ENCODE results near the gene GRIA4.

GRIA4 gene

DNA sequence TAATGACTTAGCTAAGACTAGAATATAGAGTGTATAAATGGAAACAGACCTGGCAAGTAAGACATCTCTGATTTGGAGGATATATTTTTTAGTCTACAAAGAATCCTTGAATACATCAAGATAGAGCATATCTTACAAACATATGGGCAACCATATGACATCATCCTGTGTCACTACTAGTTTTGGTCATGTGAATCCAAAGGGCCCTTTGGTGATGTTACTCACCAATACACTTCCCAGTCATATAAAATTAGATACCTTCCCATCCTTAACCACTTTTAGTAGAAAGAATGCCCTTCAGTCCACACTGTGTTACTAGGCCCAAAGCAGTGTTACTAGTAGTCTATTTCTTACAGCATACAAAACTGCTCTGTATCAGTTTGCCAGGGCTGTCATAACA lies 31.6 kb downstream of the GRIA4 start:
- Histone ChIP-seq H3K36me3 (ENCODE audit: control insufficient read depth, low read depth, low read length) (no peaks in the 10 kb centered on the region), H3K27ac (ENCODE audit: low read length) (no peak overlapping the region), H3K9ac (ENCODE audit: low read length) (no peak overlapping the region), H3K27me3 (ENCODE audit: control insufficient read depth, insufficient read depth, low read length) (no peaks in the 10 kb centered on the region), H3K9me3 (ENCODE audit: control insufficient read depth, low read depth, low read length) (no peaks in the 10 kb centered on the region), H3K4me3 (ENCODE audit: low read length) (no peak overlapping the region), H3K4me1 (ENCODE audit: control insufficient read depth, low read depth, low read length) (no peaks in the 10 kb centered on the region)

DNA sequence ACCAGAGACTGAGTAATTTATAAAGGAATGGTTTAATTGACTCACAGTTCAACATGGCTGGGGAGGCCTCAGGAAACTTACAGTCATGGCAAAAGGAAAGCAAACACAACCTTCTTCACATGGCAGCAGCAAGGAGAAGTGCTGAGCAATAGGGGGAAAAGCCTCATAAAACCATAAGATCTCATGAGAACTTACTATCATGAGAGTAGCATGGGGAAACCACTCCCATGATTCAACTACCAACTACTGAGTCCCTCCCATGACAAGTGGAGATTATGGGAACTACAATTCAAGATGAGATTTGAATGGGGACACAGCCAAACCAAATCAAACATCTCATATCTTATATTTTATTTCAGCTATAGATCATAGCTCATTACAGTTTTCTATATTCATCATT lies 33.0 kb downstream of the GRIA4 start:
- Histone ChIP-seq H3K4me1 (ENCODE audit: control insufficient read depth, low read depth, low read length) (no peaks in the 10 kb centered on the region), H3K4me3 (ENCODE audit: low read length) (no peak overlapping the region), H3K27ac (ENCODE audit: low read length) (no peak overlapping the region), H3K9ac (ENCODE audit: low read length) (no peak overlapping the region), H3K9me3 (ENCODE audit: control insufficient read depth, low read depth, low read length) (no peaks in the 10 kb centered on the region), H3K27me3 (ENCODE audit: control insufficient read depth, insufficient read depth, low read length) (no peaks in the 10 kb centered on the region), H3K36me3 (ENCODE audit: control insufficient read depth, low read depth, low read length) (no peaks in the 10 kb centered on the region)

DNA sequence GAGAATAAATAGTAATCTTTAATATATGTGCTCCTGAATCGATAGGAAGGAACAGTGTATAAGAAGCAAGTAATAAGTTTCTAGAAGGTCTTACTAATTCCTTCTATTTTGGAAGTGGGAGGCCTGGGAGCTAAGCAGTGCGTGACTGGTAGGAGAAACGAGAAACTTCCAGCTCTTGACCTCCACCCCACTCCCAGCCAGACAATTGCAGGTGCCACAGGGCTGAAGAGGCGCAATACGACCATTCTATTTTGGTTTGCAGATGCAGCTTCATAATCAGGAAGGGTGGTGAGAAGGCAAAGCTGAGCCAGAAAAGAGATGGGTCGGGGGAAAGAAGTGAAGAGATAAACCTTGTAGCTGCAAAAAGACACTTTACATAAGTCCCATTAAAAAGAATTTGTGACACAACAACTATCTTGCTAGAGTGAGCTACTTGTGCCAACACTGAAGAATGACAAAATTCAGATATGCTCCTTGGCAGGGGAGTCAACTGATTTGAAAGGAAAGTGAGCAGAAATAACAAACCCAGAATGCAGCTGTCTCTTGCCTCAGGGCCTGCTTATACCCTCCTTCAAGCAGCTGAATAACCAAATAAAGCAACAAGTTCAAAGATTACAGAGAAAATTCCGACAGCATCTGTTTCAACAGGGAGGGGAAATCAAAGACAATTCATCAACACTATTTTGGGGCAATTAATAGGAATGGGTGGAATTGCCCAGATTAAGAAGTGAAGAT lies 35.1 kb downstream of the GRIA4 start:
- no peak overlapping the region for H3K9ac ChIP-seq (ENCODE audit: low read length)

DNA sequence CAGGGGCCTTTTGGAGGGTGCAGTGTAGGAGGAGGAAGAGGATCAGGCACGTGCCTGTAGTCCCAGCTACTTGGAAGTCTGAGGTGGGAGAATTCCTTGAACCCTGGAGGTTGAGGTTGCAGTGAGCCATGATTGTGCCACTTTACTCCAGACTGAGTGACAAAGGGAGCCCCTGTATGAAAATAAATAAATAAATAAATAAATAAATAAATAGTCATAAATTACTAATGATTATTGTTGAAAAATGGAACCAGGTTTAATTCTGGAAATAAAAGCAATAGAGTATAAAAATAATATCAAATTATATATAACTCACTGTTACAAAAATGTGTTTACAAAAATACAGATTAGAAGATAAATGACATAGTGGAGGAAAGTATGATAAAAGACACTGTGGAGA lies 37.9 kb downstream of the GRIA4 start:
- Histone ChIP-seq H3K36me3 (ENCODE audit: control insufficient read depth, low read depth, low read length) (no peaks in the 10 kb centered on the region), H3K9me3 (ENCODE audit: control insufficient read depth, low read depth, low read length) (no peaks in the 10 kb centered on the region), H3K27ac (ENCODE audit: low read length) (no peak overlapping the region), H3K9ac (ENCODE audit: low read length) (no peak overlapping the region), H3K4me3 (ENCODE audit: low read length) (no peak overlapping the region), H3K4me1 (ENCODE audit: control insufficient read depth, low read depth, low read length) (no peaks in the 10 kb centered on the region), H3K27me3 (ENCODE audit: control insufficient read depth, insufficient read depth, low read length) (no peaks in the 10 kb centered on the region)

More for the DNA sequence above, 35.1 kb downstream of the GRIA4 start:
- Histone ChIP-seq H3K4me3 (ENCODE audit: low read length) (no peak overlapping the region), H3K4me1 (ENCODE audit: control insufficient read depth, low read depth, low read length) (no peaks in the 10 kb centered on the region), H3K36me3 (ENCODE audit: control insufficient read depth, low read depth, low read length) (no peaks in the 10 kb centered on the region), H3K27me3 (ENCODE audit: control insufficient read depth, insufficient read depth, low read length) (no peaks in the 10 kb centered on the region), H3K27ac (ENCODE audit: low read length) (no peak overlapping the region), H3K9me3 (ENCODE audit: control insufficient read depth, low read depth, low read length) (no peaks in the 10 kb centered on the region)

DNA sequence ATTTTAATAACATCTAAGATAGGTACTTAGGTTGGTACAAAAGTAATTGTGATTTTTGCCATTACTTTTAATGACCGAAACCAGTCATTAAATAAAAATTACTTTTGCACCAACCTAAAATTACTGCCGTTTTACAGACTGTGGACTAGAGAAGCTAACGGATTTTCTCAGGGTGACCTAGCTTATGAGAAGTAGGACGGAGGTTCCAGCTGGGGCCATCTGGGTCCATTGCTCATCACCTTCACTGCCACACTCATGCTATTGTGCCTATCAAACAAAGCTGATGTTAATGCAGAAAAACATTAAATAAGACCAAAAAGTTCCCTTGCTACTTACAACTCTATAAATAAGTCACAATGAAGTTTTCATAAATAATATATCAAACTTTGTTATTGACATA lies 38.9 kb downstream of the GRIA4 start:
- H3K9me3 ChIP-seq (ENCODE audit: control insufficient read depth, low read depth, low read length) = no peaks in the 10 kb centered on the region
- no peak overlapping the region for H3K4me3 ChIP-seq (ENCODE audit: low read length)
- no peak overlapping the region for H3K27ac ChIP-seq (ENCODE audit: low read length)
- H3K4me1 ChIP-seq (ENCODE audit: control insufficient read depth, low read depth, low read length) = no peaks in the 10 kb centered on the region
- no peak overlapping the region for H3K9ac ChIP-seq (ENCODE audit: low read length)
- H3K36me3 ChIP-seq (ENCODE audit: control insufficient read depth, low read depth, low read length) = no peaks in the 10 kb centered on the region
- H3K27me3 ChIP-seq (ENCODE audit: control insufficient read depth, insufficient read depth, low read length) = no peaks in the 10 kb centered on the region

DNA sequence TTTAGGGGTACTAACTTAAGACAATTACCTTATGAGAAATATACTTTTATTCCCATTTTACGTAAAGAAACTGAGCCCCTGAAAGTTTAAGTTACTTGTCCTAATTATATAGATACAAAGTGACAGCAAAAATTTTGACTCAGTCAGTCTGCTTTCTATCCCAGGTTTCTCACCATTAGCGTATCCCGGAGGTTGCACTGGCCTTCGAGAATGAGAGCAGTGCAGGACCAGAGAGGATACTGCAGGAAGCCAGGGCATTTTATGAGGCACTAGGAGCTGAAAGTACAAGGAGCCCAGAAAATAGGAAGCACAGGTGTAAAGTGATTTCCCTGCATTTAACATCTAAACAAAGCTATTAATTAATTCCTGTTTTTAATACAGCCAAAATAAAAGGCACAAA lies 55.4 kb downstream of the GRIA4 start:
- Histone ChIP-seq H3K9me3 (ENCODE audit: control insufficient read depth, low read depth, low read length) (no peaks in the 10 kb centered on the region), H3K9ac (ENCODE audit: low read length) (no peak overlapping the region), H3K27me3 (ENCODE audit: control insufficient read depth, insufficient read depth, low read length) (no peaks in the 10 kb centered on the region), H3K36me3 (ENCODE audit: control insufficient read depth, low read depth, low read length) (no peaks in the 10 kb centered on the region), H3K27ac (ENCODE audit: low read length) (no peak overlapping the region), H3K4me3 (ENCODE audit: low read length) (no peak overlapping the region), H3K4me1 (ENCODE audit: control insufficient read depth, low read depth, low read length) (no peaks in the 10 kb centered on the region)

DNA sequence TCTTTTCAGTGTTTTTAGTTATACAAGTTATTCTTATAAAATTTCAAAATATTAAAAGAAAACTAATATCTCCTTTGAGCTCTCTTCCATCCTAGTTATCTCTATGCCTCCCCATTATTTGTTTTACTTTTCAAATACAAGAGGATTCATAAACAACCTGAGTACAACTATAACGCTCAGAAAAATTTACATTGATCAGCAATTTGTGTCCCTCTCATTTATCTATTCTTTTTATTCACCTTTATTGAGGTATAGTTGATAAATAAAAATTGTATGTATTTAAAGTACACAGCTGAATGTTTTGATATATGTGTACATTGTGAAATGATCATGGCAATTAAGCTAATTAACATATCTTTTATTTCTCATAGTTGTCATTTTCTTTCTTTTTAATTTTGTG lies 57.6 kb downstream of the GRIA4 start:
- Histone ChIP-seq H3K9me3 (ENCODE audit: control insufficient read depth, low read depth, low read length) (no peaks in the 10 kb centered on the region), H3K27me3 (ENCODE audit: control insufficient read depth, insufficient read depth, low read length) (no peaks in the 10 kb centered on the region), H3K9ac (ENCODE audit: low read length) (no peak overlapping the region), H3K27ac (ENCODE audit: low read length) (no peak overlapping the region), H3K4me3 (ENCODE audit: low read length) (no peak overlapping the region), H3K36me3 (ENCODE audit: control insufficient read depth, low read depth, low read length) (no peaks in the 10 kb centered on the region), H3K4me1 (ENCODE audit: control insufficient read depth, low read depth, low read length) (no peaks in the 10 kb centered on the region)

DNA sequence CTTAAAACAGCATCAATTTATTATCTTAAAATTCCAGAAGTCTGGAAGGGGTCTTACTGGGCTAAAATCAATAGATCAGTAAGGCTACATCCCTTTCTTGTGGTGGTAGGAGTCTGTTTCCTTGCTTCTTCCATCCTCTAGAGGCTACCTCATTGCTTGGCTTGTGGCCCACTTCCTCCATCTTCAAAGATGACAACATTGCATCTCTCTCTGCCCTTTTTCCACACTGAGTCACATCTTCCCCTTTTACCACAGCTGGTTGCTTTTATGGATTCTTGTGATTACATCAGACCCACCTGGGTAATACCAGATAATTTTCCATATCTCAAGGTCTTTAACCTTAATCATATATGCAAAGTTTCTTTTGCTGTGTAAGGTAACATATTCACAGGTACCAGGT lies 60.9 kb downstream of the GRIA4 start:
- Histone ChIP-seq H3K27me3 (ENCODE audit: control insufficient read depth, insufficient read depth, low read length) (no peaks in the 10 kb centered on the region), H3K36me3 (ENCODE audit: control insufficient read depth, low read depth, low read length) (no peaks in the 10 kb centered on the region), H3K9ac (ENCODE audit: low read length) (no peak overlapping the region), H3K27ac (ENCODE audit: low read length) (no peak overlapping the region), H3K4me1 (ENCODE audit: control insufficient read depth, low read depth, low read length) (no peaks in the 10 kb centered on the region), H3K4me3 (ENCODE audit: low read length) (no peak overlapping the region), H3K9me3 (ENCODE audit: control insufficient read depth, low read depth, low read length) (no peaks in the 10 kb centered on the region)

DNA sequence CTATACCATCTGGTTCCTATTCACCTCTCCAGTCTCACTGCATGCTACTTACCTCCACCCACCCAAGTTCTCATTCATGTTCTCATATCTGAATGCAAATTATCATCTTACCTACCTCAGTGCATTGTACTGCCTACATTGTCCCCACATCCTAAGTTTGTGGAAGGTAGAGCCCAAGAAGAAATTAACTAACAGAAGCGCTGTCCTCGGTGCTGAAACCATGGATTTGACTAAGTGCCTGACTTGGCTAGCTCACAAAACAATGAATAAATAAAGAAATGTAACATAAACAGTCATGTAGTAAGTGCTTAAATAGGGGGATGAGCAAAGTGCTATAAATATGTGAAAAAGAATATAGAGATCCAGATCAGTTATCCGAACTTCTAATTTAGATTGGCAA lies 63.2 kb downstream of the GRIA4 start:
- H3K27me3 ChIP-seq (ENCODE audit: control insufficient read depth, insufficient read depth, low read length) = no peaks in the 10 kb centered on the region
- no peaks in the 10 kb centered on the region for H3K36me3 ChIP-seq (ENCODE audit: control insufficient read depth, low read depth, low read length)
- H3K4me3 ChIP-seq (ENCODE audit: low read length) = no peak overlapping the region
- H3K4me1 ChIP-seq (ENCODE audit: control insufficient read depth, low read depth, low read length) = no peaks in the 10 kb centered on the region
- H3K9ac ChIP-seq (ENCODE audit: low read length) = no peak overlapping the region
- no peak overlapping the region for H3K27ac ChIP-seq (ENCODE audit: low read length)
- no peaks in the 10 kb centered on the region for H3K9me3 ChIP-seq (ENCODE audit: control insufficient read depth, low read depth, low read length)

DNA sequence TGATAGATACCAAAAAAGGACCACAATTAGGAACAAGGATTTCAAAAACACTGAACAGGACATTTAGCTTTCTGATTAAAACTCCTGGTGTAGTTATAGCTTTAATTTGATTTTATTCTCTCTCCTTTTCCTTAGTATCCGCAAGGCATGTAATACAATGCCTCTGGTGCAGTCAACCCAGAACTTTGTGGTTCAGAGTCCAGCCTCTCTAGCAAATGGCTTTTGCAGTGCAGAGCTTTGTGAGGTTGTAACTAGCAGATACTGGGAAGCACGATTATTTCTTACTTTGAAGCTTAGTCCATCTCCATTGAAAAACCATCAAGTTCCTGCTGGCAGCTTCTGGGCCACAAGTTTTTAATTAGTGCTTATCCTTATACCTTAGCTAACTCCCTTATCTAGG lies 79.8 kb downstream of the GRIA4 start:
- no peaks in the 10 kb centered on the region for H3K4me1 ChIP-seq (ENCODE audit: control insufficient read depth, low read depth, low read length)
- no peak overlapping the region for H3K4me3 ChIP-seq (ENCODE audit: low read length)
- H3K27ac ChIP-seq (ENCODE audit: low read length) = no peak overlapping the region
- no peaks in the 10 kb centered on the region for H3K36me3 ChIP-seq (ENCODE audit: control insufficient read depth, low read depth, low read length)
- H3K9ac ChIP-seq (ENCODE audit: low read length) = no peak overlapping the region
- H3K9me3 ChIP-seq (ENCODE audit: control insufficient read depth, low read depth, low read length) = no peaks in the 10 kb centered on the region
- no peaks in the 10 kb centered on the region for H3K27me3 ChIP-seq (ENCODE audit: control insufficient read depth, insufficient read depth, low read length)

DNA sequence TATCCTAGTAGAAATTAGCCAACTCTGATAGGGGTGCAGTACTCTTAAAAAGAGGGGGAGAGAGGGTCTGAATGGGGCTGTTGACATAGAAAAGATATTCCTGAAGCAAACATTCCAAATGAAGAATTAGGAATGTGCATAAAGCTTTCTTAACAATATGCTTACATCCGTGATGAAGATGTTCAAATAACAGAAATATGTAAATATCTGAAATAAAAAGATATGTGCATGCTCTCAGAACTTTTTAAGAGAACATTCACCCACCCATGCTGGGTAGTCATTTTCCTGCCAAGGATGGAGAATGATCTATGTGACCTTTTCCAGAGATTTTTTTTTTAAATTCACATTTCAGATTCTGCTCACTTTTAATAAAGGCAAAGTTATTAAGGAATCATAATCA lies 80.6 kb downstream of the GRIA4 start:
- H3K4me3 ChIP-seq (ENCODE audit: low read length) = no peak overlapping the region
- H3K36me3 ChIP-seq (ENCODE audit: control insufficient read depth, low read depth, low read length) = no peaks in the 10 kb centered on the region
- H3K9ac ChIP-seq (ENCODE audit: low read length) = no peak overlapping the region
- no peak overlapping the region for H3K27ac ChIP-seq (ENCODE audit: low read length)
- no peaks in the 10 kb centered on the region for H3K9me3 ChIP-seq (ENCODE audit: control insufficient read depth, low read depth, low read length)
- no peaks in the 10 kb centered on the region for H3K27me3 ChIP-seq (ENCODE audit: control insufficient read depth, insufficient read depth, low read length)
- H3K4me1 ChIP-seq (ENCODE audit: control insufficient read depth, low read depth, low read length) = no peaks in the 10 kb centered on the region

DNA sequence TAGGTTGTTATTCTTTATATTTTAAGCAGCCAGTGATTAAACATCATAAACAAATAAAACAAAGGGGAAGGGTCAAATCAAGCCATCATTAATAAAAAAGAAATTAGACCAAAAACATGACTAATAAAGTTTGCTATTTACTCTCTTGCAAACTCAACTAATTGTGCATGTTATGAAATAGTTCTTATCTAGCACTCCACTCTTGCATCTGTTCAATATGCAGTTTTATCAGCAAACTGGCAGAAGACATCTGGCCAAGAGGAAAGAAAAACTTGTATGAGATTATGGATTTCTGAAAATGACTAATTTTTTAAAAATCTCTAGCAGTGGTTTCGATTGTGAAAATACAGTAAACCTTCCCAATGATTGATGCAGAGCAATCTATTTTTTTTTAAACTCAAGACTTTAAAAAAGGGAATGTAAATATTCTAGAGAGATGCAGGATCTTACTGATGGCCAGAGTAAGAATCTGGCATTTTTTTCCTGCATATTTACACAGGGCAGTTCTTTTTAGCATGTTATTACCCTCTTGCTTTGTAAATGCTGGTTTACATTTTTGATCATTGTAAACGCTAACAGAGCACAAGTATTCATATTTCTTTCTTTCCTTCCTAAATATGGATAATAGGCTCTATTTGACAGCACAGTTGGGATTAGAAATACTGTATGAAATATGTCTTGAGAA lies 83.3 kb downstream of the GRIA4 start:
- no peak overlapping the region for H3K27ac ChIP-seq (ENCODE audit: low read length)
- no peaks in the 10 kb centered on the region for H3K36me3 ChIP-seq (ENCODE audit: control insufficient read depth, low read depth, low read length)
- no peaks in the 10 kb centered on the region for H3K27me3 ChIP-seq (ENCODE audit: control insufficient read depth, insufficient read depth, low read length)

More for the DNA sequence above, 83.3 kb downstream of the GRIA4 start:
- Histone ChIP-seq H3K9ac (ENCODE audit: low read length) (no peak overlapping the region), H3K9me3 (ENCODE audit: control insufficient read depth, low read depth, low read length) (no peaks in the 10 kb centered on the region), H3K4me1 (ENCODE audit: control insufficient read depth, low read depth, low read length) (no peaks in the 10 kb centered on the region), H3K4me3 (ENCODE audit: low read length) (no peak overlapping the region)
